Lower leg skin (tissue), 4 donors: ENCODE data around the gene HBD. TPM values are rescaled to one million over a fixed set of nuclear protein-coding genes. Genes with fewer than 3 reads are reported as not detected.

Source experiments
- DNase-seq, 2 donors: peaks; one replicate each; pipeline ENCODE4 v3.0.0-alpha.2; 2019; ENCODE audit warnings: low spot score in 2 of 2
- H3K4me3 ChIP-seq: fragments of 200-600 bp; sonication (generic); 2 replicates; pipeline ENCODE4 v1.5.1; 2017; ENCODE audit warnings: mild to moderate bottlenecking, low read depth; ENCODE audit not compliant: poor library complexity, severe bottlenecking
- POLR2A ChIP-seq, 2 donors: fragments of 450-650 bp; IDR thresholded peaks; one replicate each; pipeline ENCODE4 v1.6.1; 2016 to 2017; ENCODE audit warnings: antibody characterized with exemption in 2 of 2, mild to moderate bottlenecking in 1 of 2, moderate library complexity in 1 of 2
- WGBS, 2 donors: methylation state at CpG; one replicate each; pipeline ENCODE4 v1.1.5; 2018; 5-methylcytosine and 5-hydroxymethylcytosine counted together
- intact Hi-C: fragments of 100-400 bp; cut with DNase I; formaldehyde crosslinking; loops from one replicate; pipeline ENCODE4 v1.15.0; 2023; ENCODE audit warnings: low total_unique reads
- total RNA-seq, 4 donors: library from RNA; depleted of rRNA; stranded (reverse); fragments of >200 nt; gene quantifications; one replicate each; pipeline ENCODE4 v1.1.0, GENCODE V29; 2016
- TF ChIP-seq, protein P1 (sequence below), 3 donors: fragments of 450-650 bp; IDR thresholded peaks; one replicate each; pipeline ENCODE4 v1.5.1; 2016; ENCODE audit warnings: antibody characterized with exemption in 3 of 3, mild to moderate bottlenecking in 3 of 3, moderate library complexity in 2 of 3

HBD gene
- total RNA-seq, 4 donors from 2014 or later: not detected

DNA sequence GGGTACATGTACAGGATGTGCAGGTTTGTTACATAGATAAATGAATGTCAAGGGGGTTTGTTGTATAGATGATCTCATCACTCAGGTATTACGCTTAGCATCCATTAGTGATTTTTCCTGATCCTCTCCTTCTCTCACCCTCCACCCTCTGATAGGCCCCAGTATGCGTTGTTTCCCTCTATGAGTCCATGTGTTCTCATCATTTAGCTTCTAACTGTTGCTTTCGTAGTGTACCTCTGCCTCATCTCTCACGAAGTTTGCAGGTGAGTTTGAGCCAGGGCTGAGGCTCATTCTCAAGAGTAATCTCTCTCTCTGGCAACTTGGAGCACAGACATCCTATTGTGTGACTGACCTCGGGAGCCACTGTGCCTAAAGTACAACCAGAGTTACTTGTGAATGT is 40.1 kb upstream of the HBD start:
- intact Hi-C loops: no loop called here
- no peak for DNase-seq
- no peak overlapping the region for H3K4me3 ChIP-seq
- WGBS, 2 donors: 64 to 65% methylated on average over 5 of the region's 5 CpGs
- no peak for TF ChIP-seq POLR2A (IDR thresholded peaks at IDR 0.05)
- TF ChIP-seq, protein P1, sequence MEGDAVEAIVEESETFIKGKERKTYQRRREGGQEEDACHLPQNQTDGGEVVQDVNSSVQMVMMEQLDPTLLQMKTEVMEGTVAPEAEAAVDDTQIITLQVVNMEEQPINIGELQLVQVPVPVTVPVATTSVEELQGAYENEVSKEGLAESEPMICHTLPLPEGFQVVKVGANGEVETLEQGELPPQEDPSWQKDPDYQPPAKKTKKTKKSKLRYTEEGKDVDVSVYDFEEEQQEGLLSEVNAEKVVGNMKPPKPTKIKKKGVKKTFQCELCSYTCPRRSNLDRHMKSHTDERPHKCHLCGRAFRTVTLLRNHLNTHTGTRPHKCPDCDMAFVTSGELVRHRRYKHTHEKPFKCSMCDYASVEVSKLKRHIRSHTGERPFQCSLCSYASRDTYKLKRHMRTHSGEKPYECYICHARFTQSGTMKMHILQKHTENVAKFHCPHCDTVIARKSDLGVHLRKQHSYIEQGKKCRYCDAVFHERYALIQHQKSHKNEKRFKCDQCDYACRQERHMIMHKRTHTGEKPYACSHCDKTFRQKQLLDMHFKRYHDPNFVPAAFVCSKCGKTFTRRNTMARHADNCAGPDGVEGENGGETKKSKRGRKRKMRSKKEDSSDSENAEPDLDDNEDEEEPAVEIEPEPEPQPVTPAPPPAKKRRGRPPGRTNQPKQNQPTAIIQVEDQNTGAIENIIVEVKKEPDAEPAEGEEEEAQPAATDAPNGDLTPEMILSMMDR (IDR thresholded peaks at IDR 0.05): no peak

DNA sequence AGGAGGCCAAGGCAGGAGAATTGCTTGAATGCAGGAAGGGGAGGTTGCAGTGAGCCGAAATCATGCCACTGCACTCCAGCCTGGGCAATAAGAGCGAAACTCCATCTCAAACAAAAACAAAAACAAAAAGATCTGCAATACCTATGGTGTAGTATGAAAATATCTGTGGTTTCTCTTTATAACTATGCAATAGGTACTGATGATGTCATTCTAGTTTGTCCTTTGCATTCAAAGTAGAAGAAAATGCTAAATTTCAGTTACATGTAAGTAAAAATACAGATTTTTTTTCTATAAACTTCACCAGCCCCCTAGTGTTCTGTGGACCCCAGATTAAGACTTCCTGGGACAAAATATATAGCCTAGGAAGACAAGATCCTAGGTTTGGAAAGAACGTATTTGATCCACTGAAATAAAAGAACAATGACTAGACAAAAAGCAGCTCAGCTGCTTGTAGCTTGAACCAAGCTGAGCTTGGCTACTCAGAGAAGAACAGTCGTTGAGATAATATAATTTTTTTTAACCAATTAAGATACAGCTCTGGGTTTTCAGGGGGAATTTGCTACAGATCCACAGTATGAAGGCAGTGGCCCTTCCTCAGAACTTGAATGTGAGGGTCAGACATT is 38.2 kb upstream of the HBD start:
- no peak for DNase-seq
- intact Hi-C loops: no loop called here
- 70 to 79% methylated on average over 4 of the region's 4 CpGs for WGBS, 2 donors
- TF ChIP-seq, protein P1 (IDR thresholded peaks at IDR 0.05): no peak
- no peak for TF ChIP-seq POLR2A (IDR thresholded peaks at IDR 0.05)
- H3K4me3 ChIP-seq: no peak overlapping the region

DNA sequence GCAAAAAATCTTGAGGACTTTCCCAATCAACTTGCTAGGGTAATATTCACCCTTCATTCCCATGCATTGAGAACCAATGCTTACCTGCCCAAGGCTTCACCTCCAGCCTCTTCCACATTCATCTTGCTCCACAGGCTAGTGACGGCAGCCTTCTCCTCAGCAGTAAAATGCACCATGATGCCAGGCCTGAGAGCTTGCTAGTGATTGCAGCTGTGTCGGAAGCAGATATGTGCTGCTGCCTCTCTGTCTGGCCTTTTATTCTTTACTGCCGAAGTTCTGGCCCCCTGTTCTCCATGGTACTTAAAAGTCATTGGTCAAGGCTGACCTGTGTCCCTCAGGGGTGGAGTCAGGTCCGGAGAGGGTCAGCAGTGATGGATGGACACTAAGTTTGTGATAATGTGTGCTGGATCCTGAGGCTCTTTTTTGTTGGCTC is 35.4 kb upstream of the HBD start, which contains the start of gene HBE1:
HBE1 (minus strand) TSS at position 231 of the 433 bp plus-strand sequence; CDS start at position 176, 55 bp downstream.
- no peak for DNase-seq
- 62 to 65% methylated on average over 4 of the region's 4 CpGs for WGBS, 2 donors
- intact Hi-C loops: no loop called here

DNA sequence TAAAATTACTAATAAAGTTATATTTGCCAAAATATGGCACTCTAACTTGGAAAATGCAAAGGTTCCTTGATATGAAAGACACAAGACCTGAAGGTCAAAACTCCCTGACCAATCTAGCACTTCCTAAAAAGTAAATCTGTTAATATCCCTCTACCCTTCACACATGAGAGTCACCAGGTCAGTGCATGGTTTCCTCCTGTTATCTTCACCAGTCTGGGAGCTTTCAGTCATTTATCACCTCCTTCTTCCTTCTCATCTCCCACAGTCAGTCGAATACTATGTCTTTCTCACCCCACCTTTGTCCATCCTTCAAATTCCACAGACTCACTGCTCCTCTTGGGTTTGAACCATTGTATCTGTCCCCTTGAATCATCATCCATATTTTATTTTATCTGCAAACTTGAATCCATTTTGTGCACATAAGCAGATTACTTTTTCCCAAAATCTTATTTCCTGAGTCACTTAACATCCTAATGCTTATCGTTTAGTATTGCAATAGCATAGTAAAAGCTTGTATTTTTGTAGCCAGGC is 32.8 kb upstream of the HBD start:
- no peak for TF ChIP-seq POLR2A (IDR thresholded peaks at IDR 0.05)
- WGBS, 2 donors: 85 to 89% methylated on average over 2 of the region's 2 CpGs
- intact Hi-C loops: no loop called here

More for the DNA sequence above, 35.4 kb upstream of the HBD start, which contains the start of gene HBE1:
- TF ChIP-seq, protein P1 (IDR thresholded peaks at IDR 0.05): no peak
- TF ChIP-seq POLR2A (IDR thresholded peaks at IDR 0.05): no peak
- H3K4me3 ChIP-seq: no peak within 1 kb of the TSS

DNA sequence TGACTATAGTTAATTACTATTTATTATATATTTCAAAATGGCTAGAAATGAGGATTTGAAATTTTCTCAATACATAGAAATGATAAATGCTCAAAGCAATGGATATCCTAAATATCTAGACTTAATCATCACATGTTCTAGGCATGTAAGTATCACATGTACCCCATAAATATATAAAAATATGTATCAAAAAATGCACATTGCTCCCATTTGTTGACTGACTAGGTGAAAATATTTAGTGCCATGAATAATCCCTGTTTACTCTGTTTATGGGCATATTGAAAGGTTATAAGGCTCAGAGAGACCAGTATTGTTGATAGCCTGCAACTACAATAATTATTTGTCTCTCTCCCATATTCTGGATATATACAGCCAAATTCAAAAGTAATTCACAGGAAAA is 32.3 kb upstream of the HBD start:
- no peak overlapping the region for H3K4me3 ChIP-seq
- no peak for TF ChIP-seq POLR2A (IDR thresholded peaks at IDR 0.05)
- TF ChIP-seq, protein P1 (IDR thresholded peaks at IDR 0.05): no peak
- no peak for DNase-seq
- intact Hi-C loops: no loop called here

More for the DNA sequence above, 32.8 kb upstream of the HBD start:
- DNase-seq: no peak
- no peak overlapping the region for H3K4me3 ChIP-seq

DNA sequence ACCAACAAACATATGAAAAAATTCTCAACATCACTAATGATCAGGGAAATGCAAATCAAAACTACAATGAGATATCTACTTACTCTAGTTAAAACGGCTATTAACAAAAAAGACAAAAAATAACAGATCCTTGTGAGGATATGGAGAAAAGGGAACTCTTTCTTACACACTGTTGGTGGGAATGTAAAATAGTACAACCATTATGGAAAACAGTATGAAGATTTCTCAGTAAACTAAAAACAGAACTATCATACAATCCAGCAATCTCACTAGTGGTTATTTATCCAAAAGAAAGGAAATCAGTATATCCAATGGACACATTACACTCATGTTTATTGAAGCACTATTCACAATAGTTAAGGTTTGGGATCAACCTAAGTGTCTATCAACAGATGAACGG is 31.5 kb upstream of the HBD start:
- DNase-seq: no peak
- intact Hi-C loops: no loop called here
- no peak overlapping the region for H3K4me3 ChIP-seq
- 45 to 60% methylated on average over 2 of the region's 2 CpGs for WGBS, 2 donors
- TF ChIP-seq POLR2A (IDR thresholded peaks at IDR 0.05): no peak
- TF ChIP-seq, protein P1 (IDR thresholded peaks at IDR 0.05): no peak
